GM12874 (cell line): ENCODE results near the gene KNDC1.

ENCODE experiments used
- TF ChIP-seq, protein P1 (sequence below): IDR thresholded peaks from 2 replicates; pipeline ENCODE4 v1.5.1; 2011; ENCODE audit warnings: low read depth, mild to moderate bottlenecking, control low read depth, low read length, moderate library complexity; ENCODE audit not compliant: insufficient read depth

KNDC1 gene

DNA sequence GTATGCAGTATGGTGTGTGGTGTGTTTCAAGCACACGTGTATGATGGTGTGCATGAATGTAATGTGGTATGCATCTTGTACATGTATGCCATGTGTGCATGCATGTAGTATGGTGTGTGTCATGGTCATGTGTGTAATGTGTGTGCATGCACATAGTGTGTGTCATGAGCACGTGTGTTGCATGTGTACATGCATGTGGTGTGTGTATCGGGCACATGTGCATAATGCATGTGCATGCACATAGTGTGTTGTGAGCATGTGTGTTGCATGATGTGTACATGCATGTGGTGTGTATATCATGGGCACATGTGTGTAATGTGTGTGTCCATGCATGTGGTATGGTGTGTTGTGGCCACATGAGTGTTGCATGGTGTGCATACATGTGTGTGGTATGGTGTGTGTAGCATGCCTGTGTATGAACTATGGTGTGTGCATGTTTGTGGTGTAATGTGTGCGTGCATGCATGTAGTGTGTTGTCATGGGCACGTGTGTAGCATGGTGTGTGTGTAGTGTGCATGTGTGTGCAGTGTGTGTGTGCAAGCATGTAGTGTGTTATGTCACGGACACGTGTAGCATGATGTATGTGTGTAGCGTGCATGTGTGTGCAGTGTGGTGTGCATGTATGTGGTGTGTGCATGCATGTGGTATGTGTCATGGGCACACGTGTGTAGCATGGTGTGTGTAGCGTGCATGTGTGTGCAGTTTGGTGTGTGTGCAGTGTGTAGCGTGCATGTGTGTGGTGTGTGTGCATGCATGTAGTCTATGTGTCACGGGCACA is 17.6 kb downstream of the KNDC1 start:
- TF ChIP-seq, protein P1, sequence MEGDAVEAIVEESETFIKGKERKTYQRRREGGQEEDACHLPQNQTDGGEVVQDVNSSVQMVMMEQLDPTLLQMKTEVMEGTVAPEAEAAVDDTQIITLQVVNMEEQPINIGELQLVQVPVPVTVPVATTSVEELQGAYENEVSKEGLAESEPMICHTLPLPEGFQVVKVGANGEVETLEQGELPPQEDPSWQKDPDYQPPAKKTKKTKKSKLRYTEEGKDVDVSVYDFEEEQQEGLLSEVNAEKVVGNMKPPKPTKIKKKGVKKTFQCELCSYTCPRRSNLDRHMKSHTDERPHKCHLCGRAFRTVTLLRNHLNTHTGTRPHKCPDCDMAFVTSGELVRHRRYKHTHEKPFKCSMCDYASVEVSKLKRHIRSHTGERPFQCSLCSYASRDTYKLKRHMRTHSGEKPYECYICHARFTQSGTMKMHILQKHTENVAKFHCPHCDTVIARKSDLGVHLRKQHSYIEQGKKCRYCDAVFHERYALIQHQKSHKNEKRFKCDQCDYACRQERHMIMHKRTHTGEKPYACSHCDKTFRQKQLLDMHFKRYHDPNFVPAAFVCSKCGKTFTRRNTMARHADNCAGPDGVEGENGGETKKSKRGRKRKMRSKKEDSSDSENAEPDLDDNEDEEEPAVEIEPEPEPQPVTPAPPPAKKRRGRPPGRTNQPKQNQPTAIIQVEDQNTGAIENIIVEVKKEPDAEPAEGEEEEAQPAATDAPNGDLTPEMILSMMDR = no peak

DNA sequence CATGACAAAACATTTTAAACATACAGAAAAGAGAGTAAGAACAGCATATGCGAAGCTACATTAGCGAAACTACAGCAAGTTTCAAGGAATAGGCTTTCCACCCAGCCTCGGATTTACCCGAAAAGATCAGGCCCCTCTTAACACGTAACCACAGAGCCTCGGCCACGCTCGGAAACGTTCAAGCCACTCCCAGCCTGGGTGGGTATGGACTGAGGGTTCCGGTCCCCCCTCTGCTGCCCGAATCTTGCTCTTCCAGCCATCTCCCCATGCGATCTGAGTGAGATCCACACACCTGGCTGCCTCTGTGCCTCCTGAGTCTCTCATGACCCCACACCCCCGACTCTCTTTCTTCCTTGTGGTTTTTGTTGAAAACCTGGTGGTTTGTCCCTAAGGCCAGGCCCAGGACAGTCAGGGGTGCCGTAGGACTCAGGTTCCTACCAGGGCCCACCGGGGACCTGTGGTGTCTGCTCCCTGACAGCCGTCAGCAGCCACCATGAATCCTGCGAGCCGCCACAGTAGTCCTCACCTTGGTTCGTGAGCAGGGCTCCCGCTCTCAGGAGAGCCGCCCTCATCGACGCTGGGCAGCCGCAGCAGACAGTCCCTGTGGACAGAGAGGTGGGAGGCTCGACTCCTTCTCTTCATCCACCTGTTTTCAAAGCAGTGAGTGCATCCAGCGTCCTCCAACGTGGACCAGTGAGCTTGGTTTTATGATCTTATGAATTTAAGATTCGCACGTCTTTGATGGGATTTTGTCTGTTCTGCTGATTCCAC is 18.5 kb downstream of the KNDC1 start:
- TF ChIP-seq, protein P1 = no peak

DNA sequence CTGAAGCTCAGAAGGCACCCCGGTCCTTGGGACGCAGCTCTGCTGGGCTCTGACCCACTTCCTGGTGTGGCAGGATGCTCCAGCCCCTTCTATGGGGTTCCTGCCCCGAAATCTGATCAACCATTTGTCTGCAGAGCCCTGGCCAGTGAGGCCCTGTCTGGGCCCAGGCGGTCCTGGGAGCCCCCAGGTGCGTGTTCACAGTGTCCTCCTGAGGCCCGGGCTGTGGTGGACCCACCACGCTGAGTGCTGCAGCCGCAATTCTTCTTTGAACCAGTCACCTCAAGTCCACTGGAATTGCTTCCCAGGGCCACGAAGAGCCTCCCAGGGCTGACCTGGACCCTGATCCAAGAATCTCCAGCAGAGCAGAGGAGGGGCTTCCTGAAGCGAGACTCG is 19.1 kb downstream of the KNDC1 start:
- TF ChIP-seq, protein P1 = no peak

DNA sequence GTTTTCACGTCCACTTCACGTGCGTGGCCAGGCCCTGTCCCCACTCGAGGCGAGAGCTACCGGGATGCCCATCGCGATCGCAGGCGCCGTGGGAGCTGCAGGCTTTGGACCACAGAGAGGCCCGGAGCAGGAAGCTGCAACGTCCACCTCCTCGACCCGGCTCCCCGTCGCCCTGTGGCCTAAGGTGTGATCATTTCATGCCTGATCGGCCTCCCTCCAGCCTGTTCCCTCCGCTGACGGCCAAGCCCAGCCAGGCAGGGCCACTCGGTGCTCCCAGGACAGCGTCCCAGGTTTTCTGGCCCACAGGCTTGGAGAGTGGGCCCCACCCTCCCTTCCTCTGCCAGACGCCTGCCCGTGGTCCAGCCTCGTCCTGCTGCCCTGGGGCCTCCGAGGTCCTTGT is 19.6 kb downstream of the KNDC1 start:
- TF ChIP-seq, protein P1 = no peak

DNA sequence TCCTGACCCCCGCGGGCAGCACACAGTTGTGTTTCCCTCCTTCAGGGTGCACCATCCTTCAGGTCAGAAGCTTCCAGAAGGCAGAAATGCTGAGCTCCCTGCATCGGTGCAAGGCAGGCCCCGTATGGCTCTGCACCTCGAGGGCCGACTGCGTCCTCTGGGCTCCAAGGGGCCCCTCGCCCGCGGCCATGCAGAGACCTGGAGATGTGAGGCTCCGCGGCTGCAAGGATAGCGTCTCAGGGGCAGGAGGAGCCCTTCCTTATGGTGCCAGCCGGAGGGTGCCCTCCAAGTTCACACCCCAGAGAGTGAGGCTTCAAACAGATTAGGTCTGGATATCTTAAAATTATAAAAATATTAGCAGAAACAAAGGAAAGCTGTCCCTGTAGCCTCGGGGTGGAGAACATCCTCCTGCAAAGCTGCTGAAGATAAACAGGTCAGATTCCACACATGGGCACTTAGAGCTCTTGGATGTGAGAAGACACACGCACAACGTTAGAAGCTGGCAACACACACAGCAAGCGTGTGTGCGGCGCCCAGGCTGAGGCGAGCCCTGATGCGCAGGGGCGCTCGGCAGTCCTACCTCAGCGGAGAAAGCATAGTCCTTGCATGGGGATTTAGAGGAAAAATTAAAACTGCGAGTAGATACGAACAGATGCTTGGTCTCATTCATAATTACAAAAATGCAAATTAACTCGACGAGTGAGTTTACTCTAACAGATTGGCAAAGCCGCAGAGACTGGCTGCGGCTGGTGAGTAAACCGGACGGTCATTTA is 20.4 kb downstream of the KNDC1 start:
- TF ChIP-seq, protein P1 = no peak

DNA sequence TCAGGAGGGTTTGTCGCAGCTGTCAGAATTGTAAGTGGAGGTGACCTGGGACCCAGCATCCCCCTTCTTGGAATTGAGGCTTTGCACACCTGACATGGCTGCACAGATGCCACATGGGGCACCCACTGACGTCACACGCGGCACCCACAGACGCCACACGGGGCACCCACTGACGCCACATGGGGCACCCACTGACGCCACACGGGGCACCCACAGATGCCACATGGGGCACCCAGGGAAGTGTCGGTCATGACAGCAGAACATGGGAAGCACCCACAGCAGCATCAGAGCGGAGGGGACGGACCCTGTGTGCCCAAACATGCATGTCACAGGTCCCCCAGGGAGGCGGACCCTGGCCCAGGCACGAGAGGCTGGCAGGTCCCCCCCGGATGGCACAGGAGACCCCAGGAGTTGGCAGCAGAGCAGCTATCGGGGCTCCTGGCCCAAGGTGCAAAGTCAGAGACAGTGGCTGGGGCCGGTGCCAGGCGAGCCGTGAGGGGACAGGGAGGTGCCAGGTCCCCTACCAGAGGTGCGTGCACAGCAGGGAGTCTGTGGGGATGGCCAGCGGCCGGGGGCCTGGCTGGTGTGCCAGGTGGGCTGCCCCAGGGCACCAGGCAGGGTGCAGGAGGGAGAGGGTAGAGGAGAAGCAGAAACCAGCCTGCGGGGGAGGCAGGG is 21.1 kb downstream of the KNDC1 start:
- TF ChIP-seq, protein P1 = no peak
